MV-4-11 (cell line): ENCODE data around the gene DGKB.

ENCODE experiments used
- DNase-seq: peaks from one replicate; lab custom pipeline; 2025; lab: John Stamatoyannopoulos, UW

Gene DGKB

DNA sequence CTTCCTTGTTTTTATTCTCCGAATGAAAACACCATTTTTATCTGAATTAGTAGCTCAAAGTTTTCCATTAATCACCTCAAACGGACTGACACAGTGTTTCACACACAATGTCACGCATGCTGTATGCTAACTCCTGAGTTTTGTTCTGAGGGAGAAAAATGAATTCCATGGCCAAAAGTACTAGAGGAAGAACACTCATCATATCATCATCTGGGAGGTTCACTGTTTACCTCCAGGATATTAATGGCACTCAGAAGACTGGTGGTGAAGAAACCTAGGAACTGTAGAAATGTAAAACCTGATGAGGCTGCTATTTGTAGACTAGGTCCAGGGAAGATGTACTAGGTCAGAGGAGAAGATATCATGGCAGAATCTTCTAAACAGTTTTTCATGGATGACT is 517.5 kb downstream of the DGKB start:
- no peak for DNase-seq

DNA sequence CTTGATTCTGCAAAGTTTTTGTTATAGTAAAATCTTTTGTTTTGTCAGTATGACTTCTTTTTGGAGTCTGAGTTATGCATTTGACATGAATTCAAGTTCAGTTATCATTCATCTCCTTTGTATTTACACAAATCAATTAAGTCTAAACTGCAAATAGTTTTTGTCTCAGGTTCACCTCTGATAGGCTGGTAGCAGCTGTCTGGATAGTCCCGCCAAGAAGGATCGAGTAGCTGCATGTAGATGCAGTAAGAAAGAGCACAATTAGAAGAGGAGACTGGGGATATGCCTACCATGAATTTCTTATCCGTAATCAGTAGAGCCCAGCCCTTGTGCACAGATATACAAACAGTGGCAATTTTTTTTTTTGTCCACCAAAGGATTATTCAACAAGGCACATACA is 520.6 kb downstream of the DGKB start:
- DNase-seq = no peak

- DNase-seq = no peak
These were observed 521.2 kb downstream of the DGKB start for GRCh38 chr7:14381306-14381705.

- DNase-seq = no peak
These were observed 521.7 kb downstream of the DGKB start for GRCh38 chr7:14380881-14381280.

DNA sequence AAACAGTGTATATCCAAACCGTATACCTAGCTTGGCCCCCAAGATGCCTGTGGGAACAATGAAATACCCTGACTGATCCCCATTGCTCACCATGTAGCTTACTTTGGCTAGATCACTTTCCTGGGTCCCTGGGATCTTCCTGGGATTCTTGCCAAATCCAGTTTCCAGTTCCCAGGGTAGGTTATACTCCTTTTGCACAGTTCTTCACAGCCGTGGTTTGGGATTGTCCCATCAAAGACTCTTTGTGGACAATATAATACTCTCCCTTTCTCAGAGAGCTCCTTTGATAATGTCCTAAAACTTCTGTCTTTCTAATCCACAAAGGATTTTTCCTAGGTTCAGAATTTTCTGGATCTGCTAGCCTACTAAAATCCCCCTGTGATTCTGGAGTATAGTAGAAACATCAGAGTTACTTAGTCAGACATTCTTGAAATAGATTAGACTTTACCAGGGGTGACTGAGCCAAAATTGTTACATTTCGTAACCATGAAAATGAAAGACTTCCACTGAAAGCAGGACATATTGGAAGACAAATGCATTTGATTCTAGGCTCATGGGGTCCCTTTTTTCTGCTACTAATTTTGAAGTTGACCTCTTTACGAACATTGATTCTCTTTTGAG is 524.8 kb downstream of the DGKB start:
- no peak for DNase-seq

- no peak for DNase-seq
These were observed 525.8 kb downstream of the DGKB start for GRCh38 chr7:14376711-14377110.

DNA sequence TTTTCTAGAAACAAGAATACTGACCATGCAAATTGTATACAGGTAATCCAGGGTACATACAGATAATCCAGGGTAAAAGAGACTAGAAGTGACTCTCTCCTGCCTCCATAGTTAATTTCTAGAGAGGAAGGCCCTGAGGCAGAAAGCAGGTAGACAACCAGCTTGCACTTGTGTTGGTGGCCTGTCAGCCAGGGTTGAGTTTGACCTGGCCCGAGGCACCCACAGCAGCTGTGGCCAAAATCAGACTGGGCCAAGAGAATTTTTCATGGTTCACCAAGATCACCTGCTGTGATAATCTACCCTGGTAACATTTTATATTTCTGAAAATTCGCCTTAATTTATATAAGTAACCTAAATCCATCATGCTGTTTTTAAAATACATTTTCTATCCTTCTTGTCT is 526.6 kb downstream of the DGKB start:
- no peak for DNase-seq

- no peak for DNase-seq
These were observed 528.2 kb downstream of the DGKB start for GRCh38 chr7:14374336-14374735.

- no peak for DNase-seq
These were observed 534.3 kb downstream of the DGKB start for GRCh38 chr7:14368285-14368684.

- DNase-seq = no peak
These were observed 551.4 kb downstream of the DGKB start for GRCh38 chr7:14351167-14351566.

DNA sequence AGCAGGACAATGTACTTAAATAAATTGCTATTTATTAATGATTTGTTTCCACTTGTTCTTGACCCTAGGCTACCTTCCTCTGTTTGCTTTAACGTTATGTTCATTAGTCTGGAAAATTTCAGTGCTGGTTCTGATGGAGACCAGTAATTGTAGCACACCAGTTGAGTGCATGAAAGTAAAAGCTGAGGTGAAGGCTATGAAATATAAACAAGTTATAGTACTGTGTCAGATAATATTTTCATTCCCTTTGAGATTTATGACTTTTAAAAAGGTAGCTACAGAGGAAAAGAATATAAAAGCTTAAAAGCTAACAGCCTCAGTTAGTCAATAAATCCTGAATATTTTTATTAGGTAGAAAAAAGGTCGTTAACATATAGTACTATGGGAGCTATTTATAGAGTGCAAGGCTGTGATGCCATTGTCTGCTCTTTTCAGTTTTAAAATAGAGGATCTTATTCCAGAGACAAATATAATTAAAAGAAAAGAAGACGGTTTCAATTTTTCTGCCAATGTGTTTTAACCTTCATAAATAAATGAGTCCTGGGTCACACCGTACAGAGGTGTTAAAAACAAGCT is 561.3 kb downstream of the DGKB start:
- no peak for DNase-seq

DNA sequence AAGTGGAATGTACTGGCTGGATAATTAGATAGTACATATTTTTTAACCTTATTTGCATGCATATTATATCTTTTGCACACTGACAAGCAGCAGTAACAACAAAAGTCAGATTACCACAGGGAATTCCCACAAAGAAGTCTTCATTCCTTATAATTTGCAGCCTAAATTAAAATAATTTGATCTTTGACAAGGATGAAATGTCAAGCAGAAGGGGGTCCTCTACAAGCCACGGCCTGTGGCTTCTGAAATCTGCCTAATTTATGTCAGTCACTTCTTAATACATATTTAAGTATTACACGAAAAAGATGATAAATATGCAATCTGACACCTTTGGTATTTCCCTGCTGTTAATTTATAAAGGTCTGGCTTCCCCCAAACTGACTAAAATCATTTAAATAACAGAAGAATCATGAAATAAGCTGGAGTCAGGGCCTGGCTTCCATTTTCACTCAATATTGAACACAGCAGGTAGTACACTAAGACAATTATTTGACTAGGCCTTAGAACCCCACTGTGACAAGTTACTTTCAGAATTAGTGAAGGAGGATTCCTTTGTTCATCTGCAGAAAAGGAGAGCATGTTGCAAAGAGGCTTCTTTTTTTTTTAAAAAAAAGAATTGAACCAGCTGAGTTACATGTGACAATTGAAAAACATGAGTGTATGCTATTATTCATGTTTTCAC is 562.0 kb downstream of the DGKB start:
- no peak for DNase-seq

- no peak for DNase-seq
These were observed 562.7 kb downstream of the DGKB start for GRCh38 chr7:14339861-14340260.

GRCh38 chr7:14336256-14336655 is 566.3 kb downstream of the DGKB start:
- DNase-seq = no peak

- DNase-seq = no peak
These were observed 570.4 kb downstream of the DGKB start for GRCh38 chr7:14332155-14332554.

GRCh38 chr7:14324767-14325166 is 577.8 kb downstream of the DGKB start:
- no peak for DNase-seq

GRCh38 chr7:14322724-14323123 is 579.8 kb downstream of the DGKB start:
- DNase-seq = no peak

DNA sequence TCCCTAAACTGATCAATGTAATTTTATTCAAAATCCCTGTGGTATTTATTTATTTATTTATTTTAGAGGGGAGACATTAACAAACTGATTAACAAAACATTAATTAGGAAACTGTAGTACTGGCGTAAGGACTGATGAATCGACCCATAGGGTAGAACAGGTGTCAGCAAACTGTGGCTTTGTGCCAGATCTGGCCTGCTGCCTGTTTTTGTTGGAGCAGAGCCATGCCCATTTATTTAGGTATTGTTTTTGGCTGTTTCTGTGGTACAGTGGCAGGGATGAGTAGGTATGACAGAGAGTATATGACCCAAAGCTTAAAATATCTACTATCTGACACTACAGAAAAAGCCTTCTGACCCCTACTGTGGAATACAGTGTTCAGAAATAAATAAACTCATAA is 580.6 kb downstream of the DGKB start:
- DNase-seq = no peak

- DNase-seq = peak; percentile 1
These were observed 593.1 kb downstream of the DGKB start for GRCh38 chr7:14309432-14309831.

- DNase-seq = no peak
These were observed 597.2 kb downstream of the DGKB start for GRCh38 chr7:14305233-14305866.

- no peak for DNase-seq
These were observed 599.0 kb downstream of the DGKB start for GRCh38 chr7:14303536-14303935.

- no peak for DNase-seq
These were observed 607.9 kb downstream of the DGKB start for GRCh38 chr7:14294637-14295036.

GRCh38 chr7:14293434-14293833 is 609.1 kb downstream of the DGKB start:
- DNase-seq = no peak
